ENCODE results near the gene FAM13B. TPM values are rescaled to one million over a fixed set of nuclear protein-coding genes. Genes with fewer than 3 reads are reported as not detected.

The FAM13B gene
- total and polyA plus RNA-seq, 10 of the 15 experiments (the other 5 are each of a cell fraction or from before 2014, with no cell fraction given): 3.6 to 30.0 (median 20.3) TPM

DNA sequence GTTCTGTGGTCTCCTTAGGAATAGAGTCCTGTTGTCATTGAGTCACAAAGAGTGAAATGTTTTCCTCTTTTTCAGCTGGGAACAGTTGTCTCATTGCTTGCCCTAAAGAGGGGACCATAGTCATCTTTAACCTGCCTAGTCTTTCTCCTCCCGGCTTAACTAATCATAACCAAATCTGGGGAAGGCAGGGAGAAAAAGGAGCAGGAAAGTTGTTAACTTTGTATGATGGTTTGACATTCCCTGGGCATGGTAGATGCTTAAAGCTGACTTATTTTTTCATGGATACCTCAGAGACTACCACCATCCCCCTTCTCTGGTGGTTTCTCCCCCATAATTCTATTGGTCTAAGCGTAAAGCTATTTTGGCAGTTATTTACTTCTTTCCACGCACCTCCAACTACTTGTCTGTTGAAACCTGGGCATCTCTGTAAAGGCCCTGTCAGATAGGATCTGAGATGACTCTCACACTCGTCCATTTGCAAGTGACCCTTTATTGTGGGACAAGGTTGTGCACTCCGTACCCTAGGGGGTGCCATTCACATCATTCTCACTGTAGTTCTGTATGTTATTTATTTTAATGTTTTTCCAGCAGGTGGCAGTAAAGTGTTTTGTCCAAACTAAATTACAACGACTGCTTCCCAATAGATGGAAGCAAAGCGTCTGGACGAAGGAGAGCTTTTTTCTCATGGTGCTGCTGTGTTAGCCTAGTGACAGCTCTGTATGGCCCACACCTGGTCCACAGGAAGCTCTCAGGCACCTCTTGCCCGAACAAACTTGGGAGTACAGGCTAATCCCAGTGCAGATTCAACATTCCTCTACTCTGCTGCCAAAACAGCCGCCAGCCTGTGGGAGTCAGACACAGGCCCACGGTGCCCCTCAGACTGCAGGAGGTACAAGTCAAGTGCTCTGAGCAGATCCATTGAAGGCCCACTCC, 3.0 kb upstream of the FAM13B start (continued):
- TF ChIP-seq GATAD2B (conservative IDR thresholded peaks at IDR 0.05; ENCODE audit: low read depth): no peak
- TF ChIP-seq HDGF (IDR thresholded peaks at IDR 0.05): no peak
- 0 out of 2 replicates have a peak, but pooled peaks have one; percentile 13 for TF ChIP-seq IKZF1 (conservative IDR thresholded peaks at IDR 0.05)
- no peak for TF ChIP-seq CREM (IDR thresholded peaks at IDR 0.05; ENCODE audit: low read depth)
- no peak for TF ChIP-seq FOXM1 (IDR thresholded peaks at IDR 0.05; ENCODE audit: low read depth, low read length)
- 0 out of 2 replicates have a peak, but pooled peaks have one; percentile 40 for TF ChIP-seq SMARCA5 (IDR thresholded peaks at IDR 0.05)
- no peak for TF ChIP-seq RFX5 (IDR thresholded peaks at IDR 0.05; ENCODE audit: low read depth, low read length)
- peak in 1 of 2 experiments; percentile 52; a peak in 2 of 4 replicates for TF ChIP-seq IKZF2 (IDR thresholded peaks at IDR 0.05)
- no peak for TF ChIP-seq CBX3 (IDR thresholded peaks at IDR 0.05; ENCODE audit: borderline replicate concordance, low read depth)
- no peak for TF ChIP-seq CREB1 (IDR thresholded peaks at IDR 0.05; ENCODE audit: low read depth)
- TF ChIP-seq RUNX3 (IDR thresholded peaks at IDR 0.05; ENCODE audit: low read length): peak; percentile 17; the same call in 1 of the 2 replicates
- TF ChIP-seq MEF2B (IDR thresholded peaks at IDR 0.05; ENCODE audit: partially characterized antibody, poor library complexity, severe bottlenecking): no peak
- no peak for TF ChIP-seq TAF1 (IDR thresholded peaks at IDR 0.05; ENCODE audit: borderline replicate concordance, low read depth, low read length)
- TF ChIP-seq HSF1 (IDR thresholded peaks at IDR 0.05; ENCODE audit: low read depth, low read length): peak; percentile 69; the same call in 1 of the 2 replicates
- TF ChIP-seq CEBPB (IDR thresholded peaks at IDR 0.05; ENCODE audit: borderline replicate concordance in 1 of 2, low read depth in 2 of 2, low read length in 2 of 2): no peak
- TF ChIP-seq MLLT1 (IDR thresholded peaks at IDR 0.05): no peak
- no peak for TF ChIP-seq KLF5 (IDR thresholded peaks at IDR 0.05; ENCODE audit: partially characterized antibody)
- no peak for TF ChIP-seq ATF7 (IDR thresholded peaks at IDR 0.05; ENCODE audit: low read depth)
- TF ChIP-seq, protein P1, sequence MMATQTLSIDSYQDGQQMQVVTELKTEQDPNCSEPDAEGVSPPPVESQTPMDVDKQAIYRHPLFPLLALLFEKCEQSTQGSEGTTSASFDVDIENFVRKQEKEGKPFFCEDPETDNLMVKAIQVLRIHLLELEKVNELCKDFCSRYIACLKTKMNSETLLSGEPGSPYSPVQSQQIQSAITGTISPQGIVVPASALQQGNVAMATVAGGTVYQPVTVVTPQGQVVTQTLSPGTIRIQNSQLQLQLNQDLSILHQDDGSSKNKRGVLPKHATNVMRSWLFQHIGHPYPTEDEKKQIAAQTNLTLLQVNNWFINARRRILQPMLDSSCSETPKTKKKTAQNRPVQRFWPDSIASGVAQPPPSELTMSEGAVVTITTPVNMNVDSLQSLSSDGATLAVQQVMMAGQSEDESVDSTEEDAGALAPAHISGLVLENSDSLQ (IDR thresholded peaks at IDR 0.05): peak; percentile 71
- TF ChIP-seq SIN3A (IDR thresholded peaks at IDR 0.05; ENCODE audit: low read depth, low read length): no peak
- TF ChIP-seq POU2F2 (IDR thresholded peaks at IDR 0.05; ENCODE audit: borderline replicate concordance, low read depth, low read length): no peak
- no peak for TF ChIP-seq ZBTB11 (CRISPR knock-in tag; IDR thresholded peaks at IDR 0.05)
- no peak for TF ChIP-seq HDAC2 (IDR thresholded peaks at IDR 0.05)

Data from GM12878 (cell line).